ENCODE data around the gene C1GALT1C1L. TPM values are rescaled to one million over a fixed set of nuclear protein-coding genes. Genes with fewer than 3 reads are reported as not detected.

C1GALT1C1L gene
- 0.78 and 1.1 TPM in 2 replicates for total RNA-seq

GRCh38 chr2:43676322-43677050, at the start of gene C1GALT1C1L:
Gene C1GALT1C1L (minus strand): TSS chr2:43676429. CDS start chr2:43676322, 107 bp downstream.

GRCh38 chr2:43637030-43637803, 39.0 kb downstream of the C1GALT1C1L start, which contains the start of gene PLEKHH2:
Gene PLEKHH2 (plus strand): TSS chr2:43637260. CDS start chr2:43644674, 7,414 bp downstream.

Other genes starting within 250 kb of the C1GALT1C1L start
- 41.5 and 45.9 TPM in 2 replicates for gene THADA, start 80.4 kb downstream of the C1GALT1C1L start, total RNA-seq
- 4.0 and 4.3 TPM in 2 replicates for gene PLEKHH2, start 39.2 kb downstream of the C1GALT1C1L start, total RNA-seq
- 15.4 and 19.0 TPM in 2 replicates for gene DYNC2LI1, start 97.6 kb upstream of the C1GALT1C1L start, total RNA-seq
- not detected in 2 replicates for gene ABCG5, start 162.4 kb upstream of the C1GALT1C1L start, total RNA-seq
- gene ABCG8, start 162.5 kb upstream of the C1GALT1C1L start, total RNA-seq = not detected in 2 replicates